Activated naive CD4-positive, alpha-beta T cell treated with anti-CD3 and anti-CD28 coated beads, Interleukin-2, amount 10 ng/mL, durations not matched to agents 7 days and 5 days (primary cell): ENCODE data around the gene TNKS2.
"Not testable (repeated sequence)": the region's sequence is repeated elsewhere in the genome, so short reads cannot be mapped to it uniquely, and the experiment has no call there.

Source experiments
- CTCF ChIA-PET: fragments of 350-600 bp; sonication (Branson Sonifier 250); formaldehyde crosslinking; loops from one replicate; lab custom pipeline; 2021; ENCODE audit warnings: antibody characterized with exemption; lab: Charles Lee
- DNase-seq: peaks from one replicate; pipeline ENCODE4 v3.0.0-alpha.2; 2020
- H3K27ac Mint-ChIP-seq: one replicate; pipeline ENCODE4 v1.8.0; 2021; ENCODE audit warnings: mild to moderate bottlenecking, moderate library complexity, mixed read lengths
- H3K27me3 Mint-ChIP-seq: one replicate; pipeline ENCODE4 v1.8.0; 2021; ENCODE audit warnings: mild to moderate bottlenecking, mixed read lengths
- H3K36me3 Mint-ChIP-seq: one replicate; pipeline ENCODE4 v1.8.0; 2021; ENCODE audit warnings: mixed read lengths
- H3K4me1 Mint-ChIP-seq: one replicate; pipeline ENCODE4 v1.8.0; 2021; ENCODE audit warnings: mixed read lengths
- H3K4me3 Mint-ChIP-seq: one replicate; pipeline ENCODE4 v1.8.0; 2021; ENCODE audit warnings: mild to moderate bottlenecking, moderate library complexity, mixed read lengths
- H3K9me3 Mint-ChIP-seq: one replicate; pipeline ENCODE4 v1.8.0; 2021; ENCODE audit warnings: mixed read lengths

Gene TNKS2

GRCh38 chr10:91893051-91893450 lies 94.8 kb downstream of the TNKS2 start:
- no peaks in the 10 kb centered on the region for H3K36me3 Mint-ChIP-seq
- H3K4me3 Mint-ChIP-seq = no peak overlapping the region
- peaks cover 2% of the 10 kb centered on the region for H3K4me1 Mint-ChIP-seq
- H3K9me3 Mint-ChIP-seq = no peaks in the 10 kb centered on the region
- no peak overlapping the region for H3K27ac Mint-ChIP-seq
- H3K27me3 Mint-ChIP-seq = peaks cover 27% of the 10 kb centered on the region
- CTCF ChIA-PET = interaction anchor here (0.7 kb wide), 1 partner anchor 10 kb away, joined by 3 read pairs; no protein-coding TSS in a partner anchor
- DNase-seq = no peak

GRCh38 chr10:91894261-91894685 lies 96.0 kb downstream of the TNKS2 start:
- H3K27ac Mint-ChIP-seq, H3K4me3 Mint-ChIP-seq, H3K4me1 Mint-ChIP-seq, H3K36me3 Mint-ChIP-seq, H3K9me3 Mint-ChIP-seq, CTCF ChIA-PET, DNase-seq: not testable (repeated sequence)
- H3K27me3 Mint-ChIP-seq = peaks cover 19% of the 10 kb centered on the region

GRCh38 chr10:91896212-91896756 lies 98.1 kb downstream of the TNKS2 start:
- no peak for DNase-seq
- CTCF ChIA-PET = no interaction called here
- H3K27ac Mint-ChIP-seq = no peak overlapping the region
- H3K36me3 Mint-ChIP-seq = no peaks in the 10 kb centered on the region
- no peak overlapping the region for H3K4me3 Mint-ChIP-seq
- peaks cover 12% of the 10 kb centered on the region for H3K27me3 Mint-ChIP-seq
- peaks cover 3% of the 10 kb centered on the region for H3K4me1 Mint-ChIP-seq
- no peaks in the 10 kb centered on the region for H3K9me3 Mint-ChIP-seq

DNA sequence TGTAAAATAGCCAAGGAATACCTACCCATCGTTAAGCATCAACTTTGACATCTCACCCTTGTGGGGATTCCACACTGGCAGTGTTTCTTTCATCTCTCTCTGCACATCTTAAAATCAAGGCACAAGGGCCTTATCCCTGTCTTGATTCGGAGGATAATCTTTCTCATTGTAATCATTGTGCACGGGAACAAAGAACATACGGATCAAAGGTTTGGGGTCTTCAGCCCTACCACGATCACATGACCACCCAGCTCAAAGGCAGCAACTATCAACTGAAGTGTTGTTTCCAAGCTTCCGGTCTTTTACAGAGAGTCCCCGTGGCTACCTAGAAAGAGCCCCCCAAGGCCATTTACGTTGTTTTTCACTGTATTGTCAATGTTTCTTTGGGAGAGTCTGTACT lies 99.2 kb downstream of the TNKS2 start:
- H3K4me1 Mint-ChIP-seq = peaks cover 14% of the 10 kb centered on the region
- H3K9me3 Mint-ChIP-seq = no peaks in the 10 kb centered on the region
- DNase-seq = no peak
- CTCF ChIA-PET = no interaction called here
- no peak overlapping the region for H3K27ac Mint-ChIP-seq
- no peaks in the 10 kb centered on the region for H3K36me3 Mint-ChIP-seq
- H3K27me3 Mint-ChIP-seq = peaks cover 12% of the 10 kb centered on the region
- no peak overlapping the region for H3K4me3 Mint-ChIP-seq

- CTCF ChIA-PET = no interaction called here
- Mint-ChIP-seq H3K4me1 (peaks cover 22% of the 10 kb centered on the region), H3K27me3 (peaks cover 5% of the 10 kb centered on the region), H3K4me3 (no peak overlapping the region), H3K36me3 (no peaks in the 10 kb centered on the region), H3K9me3 (no peaks in the 10 kb centered on the region), H3K27ac (peak overlapping the region; percentile 83)
- peak; percentile 42 for DNase-seq
These were observed 103.8 kb downstream of the TNKS2 start for GRCh38 chr10:91901784-91902677.

GRCh38 chr10:91907033-91907594 lies 108.9 kb downstream of the TNKS2 start:
- Mint-ChIP-seq H3K9me3 (no peaks in the 10 kb centered on the region), H3K4me1 (peaks cover 28% of the 10 kb centered on the region), H3K27ac (no peak overlapping the region), H3K36me3 (no peaks in the 10 kb centered on the region), H3K4me3 (peak overlapping the region; percentile 85), H3K27me3 (peaks cover 6% of the 10 kb centered on the region)
- no peak for DNase-seq
- CTCF ChIA-PET = interaction anchor here (0.6 to 3.1 kb wide), 4 partner anchors 20 to 267 kb away, joined by 4 to 11 read pairs (median 6); no protein-coding TSS in a partner anchor

GRCh38 chr10:91907914-91908336 lies 109.7 kb downstream of the TNKS2 start:
- Mint-ChIP-seq H3K4me1 (peaks cover 22% of the 10 kb centered on the region), H3K27me3 (peaks cover 6% of the 10 kb centered on the region), H3K9me3 (no peaks in the 10 kb centered on the region), H3K36me3 (no peaks in the 10 kb centered on the region), H3K27ac (peak overlapping the region; percentile 82), H3K4me3 (peak overlapping the region; percentile 85)
- CTCF ChIA-PET = interaction anchor here (0.6 to 3.1 kb wide), 10 partner anchors 13 to 610 kb away, joined by 3 to 11 read pairs (median 4); partner anchors contain the start of gene BTAF1
- no peak for DNase-seq

DNA sequence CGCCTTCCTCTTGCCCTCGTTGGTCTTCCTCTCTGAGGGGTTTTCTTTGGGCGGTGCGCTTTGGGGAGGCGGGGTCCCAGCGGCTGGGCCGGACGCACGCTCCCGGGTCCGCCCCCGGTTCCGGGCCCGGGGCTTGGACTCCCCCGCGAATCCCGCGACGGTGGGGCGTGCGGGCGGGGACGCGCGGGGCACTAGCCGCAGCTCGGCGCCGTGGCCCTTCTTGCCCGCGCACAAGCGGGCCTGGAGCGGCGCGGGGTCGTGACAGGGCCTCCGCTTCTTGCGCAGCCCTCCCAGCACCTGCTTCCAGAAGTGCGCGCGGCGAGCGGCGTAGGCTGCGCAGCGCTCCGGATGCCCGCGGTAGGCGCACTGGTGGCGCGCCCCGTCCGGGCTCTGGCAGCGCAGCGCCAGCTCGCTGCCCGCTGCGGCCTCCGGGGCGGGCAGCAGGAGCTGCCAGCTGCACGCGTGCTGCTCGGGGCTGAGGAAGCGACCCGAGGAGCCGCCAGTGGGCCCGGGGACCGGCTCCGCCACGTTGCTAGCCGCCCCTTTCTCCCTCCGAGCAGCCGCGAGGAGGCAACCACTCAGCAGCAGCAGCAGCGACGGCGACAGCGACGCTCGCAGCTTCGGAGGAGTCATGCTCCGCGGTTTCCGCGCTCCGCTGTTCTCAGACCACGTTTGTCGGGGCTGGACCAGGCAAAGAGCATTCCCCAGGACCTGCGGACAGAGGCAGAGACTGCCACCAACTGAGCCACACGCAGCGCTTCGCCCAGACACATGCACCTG lies 110.3 kb downstream of the TNKS2 start:
- peak overlapping the region; percentile 84 for H3K27ac Mint-ChIP-seq
- peak overlapping the region; percentile 85 for H3K4me3 Mint-ChIP-seq
- CTCF ChIA-PET = interaction anchor here (1.0 to 3.1 kb wide), 9 partner anchors 13 to 611 kb away, joined by 3 to 11 read pairs (median 5); partner anchors contain the start of gene BTAF1
- H3K9me3 Mint-ChIP-seq = no peaks in the 10 kb centered on the region
- peaks cover 6% of the 10 kb centered on the region for H3K27me3 Mint-ChIP-seq
- peaks cover 22% of the 10 kb centered on the region for H3K4me1 Mint-ChIP-seq
- DNase-seq = peak; percentile 76
- H3K36me3 Mint-ChIP-seq = no peaks in the 10 kb centered on the region

GRCh38 chr10:91909117-91909677 lies 111.0 kb downstream of the TNKS2 start, which contains the start of gene FGFBP3:
TSS of gene FGFBP3 (minus strand) at chr10:91909486. CDS start at chr10:91908969, 517 bp downstream.
- Mint-ChIP-seq H3K36me3 (no peaks in the 10 kb centered on the region), H3K4me1 (peaks cover 22% of the 10 kb centered on the region), H3K27ac (peak within 1 kb of the TSS; percentile 84), H3K9me3 (no peaks in the 10 kb centered on the region), H3K4me3 (peak within 1 kb of the TSS; percentile 85), H3K27me3 (peaks cover 6% of the 10 kb centered on the region)
- peak; percentile 53 for DNase-seq
- CTCF ChIA-PET = interaction anchor here (1.0 to 3.1 kb wide), 7 partner anchors 12 to 612 kb away, joined by 3 to 11 read pairs (median 6); partner anchors contain the start of gene BTAF1

DNA sequence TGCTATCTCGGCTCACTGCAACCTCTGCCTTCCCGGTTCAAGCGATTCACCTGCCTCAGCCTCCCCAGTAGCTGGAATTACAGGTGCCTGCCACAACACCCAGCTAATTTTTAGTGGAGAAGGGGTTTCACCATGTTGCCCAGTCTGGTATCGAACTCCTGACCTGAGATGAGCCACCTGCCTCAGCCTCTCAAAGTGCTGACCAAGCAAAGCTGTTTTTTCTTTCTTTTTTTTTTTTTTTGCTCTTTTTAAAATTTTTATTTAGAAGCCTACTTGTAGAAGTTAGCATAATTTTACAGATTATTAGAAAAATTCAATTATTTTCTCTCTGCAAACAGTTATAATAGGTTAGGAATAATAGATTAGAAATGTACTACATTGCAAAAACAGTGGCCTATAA lies 112.2 kb downstream of the TNKS2 start:
- H3K4me1 Mint-ChIP-seq = peaks cover 22% of the 10 kb centered on the region
- H3K9me3 Mint-ChIP-seq = no peaks in the 10 kb centered on the region
- H3K36me3 Mint-ChIP-seq = no peaks in the 10 kb centered on the region
- H3K27ac Mint-ChIP-seq = no peak overlapping the region
- CTCF ChIA-PET = interaction anchor here (0.6 to 3.9 kb wide), 2 partner anchors 152 to 192 kb away, joined by 3 to 28 read pairs; no protein-coding TSS in a partner anchor
- peaks cover 11% of the 10 kb centered on the region for H3K27me3 Mint-ChIP-seq
- no peak overlapping the region for H3K4me3 Mint-ChIP-seq
- no peak for DNase-seq
